HG03135 (cell line): ENCODE data around the gene FAHD2B.
"Not testable (repeated sequence)": the region's sequence is repeated elsewhere in the genome, so short reads cannot be mapped to it uniquely, and the experiment has no call there.

ENCODE experiments used
- ATAC-seq: cut with Tn5 transposase; IDR thresholded peaks from one replicate; pipeline ENCODE4 v1.9.1; 2021; ENCODE audit warnings: mild to moderate bottlenecking, moderate library complexity; ENCODE audit not compliant: unreplicated experiment

FAHD2B gene

GRCh38 chr2:97068074-97068473 lies 26.6 kb downstream of the FAHD2B start:
- ATAC-seq, result no peak

GRCh38 chr2:97067279-97068004 lies 27.2 kb downstream of the FAHD2B start:
- no peak for ATAC-seq

GRCh38 chr2:97066030-97066429 lies 28.7 kb downstream of the FAHD2B start:
- ATAC-seq, result not testable (repeated sequence)

GRCh38 chr2:97062020-97062419 lies 32.7 kb downstream of the FAHD2B start:
- not testable (repeated sequence) for ATAC-seq

- not testable (repeated sequence) for ATAC-seq
Observed at GRCh38 chr2:97059782-97060181, 34.9 kb downstream of the FAHD2B start.

GRCh38 chr2:97056150-97056549 lies 38.5 kb downstream of the FAHD2B start:
- ATAC-seq, result not testable (repeated sequence)

- ATAC-seq, result not testable (repeated sequence)
Observed at GRCh38 chr2:97050032-97050431, 44.6 kb downstream of the FAHD2B start.

- not testable (repeated sequence) for ATAC-seq
Observed at GRCh38 chr2:97048448-97048847, 46.2 kb downstream of the FAHD2B start.

- not testable (repeated sequence) for ATAC-seq
Observed at GRCh38 chr2:97046676-97047075, 48.0 kb downstream of the FAHD2B start.

GRCh38 chr2:97045895-97046499 lies 48.7 kb downstream of the FAHD2B start:
- not testable (repeated sequence) for ATAC-seq
